Astrocyte of the hippocampus (primary cell): ENCODE results near the gene SEMA4C.
A peak's percentile ranks its signal among the peaks of the same experiment; 100 is the strongest.

Source experiments
- DNase-seq: peaks from one replicate; pipeline ENCODE4 v3.0.0; 2011; ENCODE audit warnings: low read depth, low spot score

Gene SEMA4C

DNA sequence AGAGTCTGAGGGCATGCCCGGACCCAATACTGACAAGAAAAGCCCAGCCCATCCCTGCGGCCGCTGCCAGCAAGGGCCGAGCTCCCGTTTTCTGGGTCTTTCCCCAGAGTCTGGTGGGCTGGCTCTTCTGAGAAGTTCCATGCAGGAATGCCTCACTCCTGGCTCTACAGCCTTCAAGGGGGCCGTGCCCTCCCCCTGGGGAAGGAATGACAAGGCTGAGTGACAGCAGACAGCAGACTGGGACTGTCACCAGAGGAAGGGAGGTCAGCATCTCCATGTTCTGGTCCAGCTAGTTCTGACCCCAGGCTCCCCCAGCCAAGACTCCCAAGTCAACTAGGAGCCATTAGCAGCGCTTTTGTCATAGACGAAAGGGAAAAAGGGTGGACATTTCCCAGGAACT lies 13.0 kb upstream of the SEMA4C start:
- no peak for DNase-seq

DNA sequence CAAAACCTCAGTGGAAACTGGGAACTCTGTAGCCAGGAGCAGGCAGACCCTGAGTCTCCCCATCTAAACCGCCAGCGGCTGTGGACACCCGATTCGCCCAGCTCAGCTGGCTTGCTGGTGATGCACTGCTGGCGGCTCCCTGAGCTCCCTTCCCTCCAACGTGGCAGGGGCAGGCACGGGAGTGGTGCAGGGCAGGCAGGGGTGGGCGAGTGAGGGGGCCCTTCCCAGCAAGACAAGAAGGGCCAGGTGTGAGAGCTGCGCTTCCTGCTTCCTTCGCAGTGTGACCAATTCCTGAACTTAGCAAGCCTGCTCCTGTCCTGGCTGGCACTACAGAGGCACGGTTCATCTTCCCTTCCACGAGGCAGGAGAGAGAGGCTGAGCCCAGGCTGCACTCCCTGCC lies 12.3 kb upstream of the SEMA4C start:
- no peak for DNase-seq

DNA sequence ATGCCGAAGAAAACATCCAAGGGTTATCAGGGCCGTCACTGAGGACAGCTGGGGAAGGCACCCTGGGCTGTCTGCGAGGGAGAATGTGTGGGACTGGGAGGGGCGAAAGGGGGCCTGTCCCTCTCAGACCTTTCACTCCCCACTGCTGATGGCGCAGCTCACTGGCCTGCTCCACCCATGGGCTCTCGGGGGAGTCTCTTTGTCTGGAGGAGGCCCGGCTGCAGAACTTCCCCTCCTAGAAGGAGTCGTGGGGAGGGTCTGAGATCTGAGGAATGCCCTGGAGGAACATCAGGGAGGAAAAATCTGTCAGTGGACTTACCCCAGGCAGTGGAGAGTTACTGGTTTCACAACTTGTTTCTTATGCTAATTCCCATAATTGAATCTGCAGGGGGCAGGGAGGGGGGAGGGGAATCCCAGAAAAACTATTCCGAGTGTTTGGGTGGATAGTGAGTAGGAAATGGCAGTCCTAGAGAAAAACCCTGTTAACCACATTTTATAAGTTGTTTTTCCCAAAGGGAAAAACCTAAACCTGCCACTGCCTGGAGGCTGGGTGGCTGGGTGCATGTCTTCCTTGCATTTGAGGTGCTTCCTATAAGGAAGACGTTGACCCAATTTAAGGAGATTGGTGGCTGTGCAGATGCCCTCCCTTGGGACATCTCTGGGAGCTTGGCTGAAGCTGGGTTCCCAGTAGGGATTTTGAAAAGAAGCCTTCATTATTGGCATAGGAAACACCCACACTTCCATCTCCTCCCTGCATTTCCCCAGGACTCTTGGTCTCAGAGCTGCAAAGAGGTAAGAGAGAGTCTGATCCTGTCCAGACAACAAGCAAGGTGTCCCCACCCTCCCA lies 11.7 kb upstream of the SEMA4C start:
- no peak for DNase-seq

DNA sequence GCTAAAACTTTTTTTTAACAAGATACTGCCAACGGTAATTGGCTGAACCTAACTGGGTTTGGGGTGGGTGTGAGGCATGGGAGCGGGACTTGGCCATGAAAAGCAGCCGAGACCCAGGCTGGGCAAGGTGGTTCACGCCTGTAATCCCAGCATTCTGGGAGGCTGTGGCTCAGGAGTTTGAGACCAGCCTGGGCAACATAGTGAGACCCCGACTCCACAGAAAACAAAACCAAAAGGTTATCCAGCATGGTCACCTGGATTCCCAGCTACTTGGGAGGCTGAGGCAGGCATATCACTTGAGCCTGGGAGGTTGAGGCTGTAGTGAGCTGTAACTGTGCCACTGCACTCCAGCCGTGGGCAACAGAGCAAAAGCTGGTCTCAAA lies 11.0 kb upstream of the SEMA4C start:
- no peak for DNase-seq

DNA sequence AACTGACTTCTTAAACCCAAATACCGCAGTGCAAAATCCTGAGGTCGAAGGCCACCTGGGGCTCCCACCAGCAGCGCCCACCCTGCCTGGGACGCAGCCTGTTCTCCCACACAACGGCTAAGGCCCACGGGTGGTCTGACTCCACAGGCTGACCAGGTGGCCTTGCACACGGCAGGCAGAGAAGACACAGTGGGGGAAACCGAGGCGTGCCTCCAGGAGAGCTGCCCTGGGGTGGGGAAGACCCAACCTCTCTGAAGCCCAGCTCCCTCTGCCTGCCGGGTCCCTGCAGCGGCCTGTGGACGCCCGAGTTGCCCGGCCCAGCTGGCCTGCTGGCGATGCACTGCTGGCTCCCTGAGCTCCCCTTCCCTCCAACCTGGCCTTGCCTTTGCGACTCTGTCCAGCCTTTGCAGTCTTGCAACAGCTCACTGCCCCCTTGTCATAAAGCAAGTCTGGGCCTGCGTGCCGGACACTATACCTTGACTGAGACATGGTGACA lies 9.7 kb upstream of the SEMA4C start:
- DNase-seq = no peak

DNA sequence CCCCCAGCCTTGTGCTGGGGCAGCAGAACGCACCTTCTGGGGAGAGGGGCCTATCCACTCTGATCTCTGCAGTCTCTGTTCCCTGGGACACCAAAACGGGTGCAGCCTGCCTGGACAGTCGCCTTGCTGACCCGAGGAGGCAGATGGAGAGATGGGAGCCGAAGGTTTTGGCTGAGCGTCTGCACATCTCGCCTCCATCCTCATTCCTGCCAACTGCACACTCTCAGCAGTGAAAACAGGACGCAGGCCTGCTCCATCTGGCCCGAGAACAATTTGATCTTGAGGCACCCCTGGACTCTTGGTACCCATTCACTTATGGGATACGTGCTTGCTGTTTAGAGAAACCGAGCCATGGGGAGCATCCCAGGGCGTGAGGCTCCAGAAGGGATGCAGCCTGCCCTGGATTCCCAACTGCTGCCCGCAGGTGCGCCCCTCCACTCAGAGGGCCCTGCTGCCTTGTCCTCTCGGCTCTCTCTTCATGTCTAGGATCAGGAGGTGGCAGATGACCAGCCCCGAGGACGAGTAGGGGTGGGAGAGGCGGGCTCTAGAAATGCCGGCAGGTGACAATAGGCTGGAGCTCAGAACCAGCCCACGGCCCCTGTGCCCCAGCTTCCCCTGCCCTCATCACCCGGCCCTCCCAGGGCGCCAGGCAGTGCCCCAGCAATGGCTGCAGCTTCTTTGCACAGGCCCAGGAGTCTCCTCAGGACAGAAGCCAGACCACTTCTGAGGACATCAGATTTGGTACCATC lies 9.1 kb upstream of the SEMA4C start:
- DNase-seq = no peak

DNA sequence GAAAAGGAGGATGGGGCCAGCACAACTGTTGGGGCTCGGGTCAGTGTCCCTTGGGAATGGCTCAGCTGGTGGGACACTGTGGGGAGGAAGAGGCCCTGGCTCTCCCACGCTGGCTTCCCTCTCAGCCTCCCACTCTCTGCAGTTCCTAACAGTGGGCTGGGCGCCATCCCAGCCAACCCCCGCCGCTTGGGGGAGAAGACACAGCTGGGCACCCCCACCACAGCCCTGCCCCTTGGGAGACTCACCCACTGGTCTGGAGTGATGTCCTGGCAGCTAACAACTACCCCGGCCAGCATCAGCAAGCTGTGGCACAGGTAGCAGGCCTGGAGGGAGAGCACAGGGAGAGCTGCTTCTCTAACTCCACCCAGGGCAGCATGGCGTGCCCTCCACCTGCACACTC lies 8.3 kb upstream of the SEMA4C start:
- DNase-seq = no peak

DNA sequence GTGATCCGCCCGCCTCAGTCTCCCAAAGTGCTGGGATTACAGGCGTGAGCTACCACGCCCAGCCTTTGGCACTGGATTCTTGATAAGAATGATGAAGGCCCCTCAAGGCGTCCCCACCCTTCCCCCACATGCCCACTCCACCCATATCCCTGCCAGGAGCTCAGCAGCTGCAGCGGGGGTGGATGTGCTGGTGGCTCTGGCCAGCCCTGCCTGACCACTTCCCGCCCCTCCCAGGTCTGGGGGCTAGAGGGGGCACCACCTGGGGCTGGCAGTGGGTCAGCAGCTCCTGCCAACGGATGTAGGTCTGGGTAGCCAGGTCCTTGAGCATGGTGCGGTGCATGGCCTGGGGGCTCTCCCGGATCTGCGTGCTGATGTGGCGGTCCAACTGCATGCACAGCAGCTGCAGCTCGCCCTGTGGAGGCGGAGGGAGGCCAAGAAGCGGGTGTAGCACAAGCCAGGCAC lies 7.8 kb upstream of the SEMA4C start:
- DNase-seq = no peak

DNA sequence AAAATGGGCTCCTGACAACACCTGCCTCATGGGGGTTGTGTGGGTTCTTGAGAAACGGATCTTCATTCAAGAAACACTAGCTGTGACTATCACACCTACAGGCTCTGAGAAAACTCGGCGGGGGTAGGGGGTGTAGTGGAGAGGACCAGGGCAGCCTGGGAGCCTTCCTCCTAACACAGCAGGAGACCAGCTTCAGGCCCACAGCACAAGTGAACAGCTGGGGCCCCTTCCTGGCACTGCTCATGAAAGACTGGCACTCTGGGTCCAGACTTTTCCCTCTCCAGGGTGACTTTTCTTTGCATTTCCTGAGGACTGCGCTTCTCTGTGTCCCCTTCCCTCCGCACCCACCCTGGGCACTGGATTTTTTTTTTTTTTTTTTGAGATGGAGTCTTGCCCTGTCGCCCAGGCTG lies 7.2 kb upstream of the SEMA4C start:
- no peak for DNase-seq

DNA sequence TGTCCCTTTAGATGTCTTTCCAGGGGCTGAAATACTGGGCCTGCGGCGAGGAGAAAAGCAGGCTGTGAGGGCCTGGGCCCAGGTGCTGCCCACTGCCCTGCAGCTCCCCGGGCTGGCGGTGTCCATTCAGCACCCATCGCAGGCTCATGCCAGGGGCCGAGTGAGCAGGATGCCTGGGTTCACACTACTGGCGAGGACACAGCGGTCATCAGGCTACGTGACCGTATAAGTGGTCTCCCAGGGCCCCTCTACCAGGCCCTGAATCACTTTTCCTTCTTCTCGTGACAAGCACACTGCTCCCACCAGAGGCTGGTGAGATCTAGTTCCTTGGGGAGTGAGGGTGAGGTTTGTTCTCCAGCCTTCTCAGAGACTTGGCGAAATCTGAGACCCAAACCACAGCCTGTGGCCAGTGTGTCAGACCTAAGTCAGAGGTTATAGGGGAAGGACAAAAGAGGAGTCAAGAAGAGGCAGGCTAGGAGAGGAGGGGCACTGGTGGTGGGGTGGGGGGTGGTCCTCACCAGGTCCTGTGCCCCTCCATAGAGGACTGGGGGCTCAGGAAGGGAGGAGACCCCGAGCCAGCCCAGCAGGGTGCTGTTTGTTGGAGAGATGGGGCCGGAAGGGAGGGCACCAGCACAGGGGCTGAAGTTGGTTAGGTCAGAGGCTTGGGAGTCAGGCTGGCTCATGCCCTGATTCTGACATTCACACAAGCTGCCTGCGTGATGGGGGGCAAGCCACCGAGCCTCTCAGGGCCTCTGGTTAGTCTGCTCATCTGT lies 6.6 kb upstream of the SEMA4C start:
- DNase-seq = peak; percentile 39

DNA sequence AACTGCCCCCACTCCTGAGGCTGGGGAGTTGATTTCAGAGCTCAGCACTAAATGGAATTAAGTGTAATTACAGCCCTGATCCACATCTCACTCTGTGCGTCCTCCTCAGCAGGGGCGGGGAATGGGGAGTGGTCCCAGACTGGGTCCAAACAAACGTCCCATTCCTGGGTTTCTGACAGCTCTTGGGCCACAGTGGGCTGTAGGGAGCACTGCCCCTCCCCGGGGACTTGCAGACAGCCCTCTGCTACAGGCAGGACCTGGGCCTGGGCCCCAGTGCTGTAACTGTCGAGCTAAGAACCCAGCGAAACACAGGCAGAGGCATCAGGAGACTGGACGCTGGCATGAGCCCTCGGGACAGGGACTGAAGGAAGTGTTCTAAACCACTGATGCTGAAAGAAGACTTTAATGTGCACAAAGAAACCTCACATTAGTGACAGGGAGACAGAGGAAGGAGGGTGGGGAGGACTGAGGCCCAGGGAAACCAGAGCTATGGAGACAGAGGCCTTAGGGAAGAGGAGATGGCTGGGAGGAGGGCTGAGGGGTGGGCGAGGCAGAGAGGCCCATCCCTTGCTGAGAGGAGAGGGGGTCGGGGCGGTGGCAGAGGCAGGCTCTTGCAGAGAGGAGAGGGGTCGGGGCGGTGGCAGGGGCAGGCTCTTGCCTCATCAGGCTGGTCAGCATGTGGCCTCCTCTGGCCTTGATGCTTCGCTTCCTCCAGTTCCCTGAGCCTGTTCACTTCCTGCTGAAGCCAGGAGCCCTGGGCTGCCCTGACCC lies 5.8 kb upstream of the SEMA4C start:
- no peak for DNase-seq

DNA sequence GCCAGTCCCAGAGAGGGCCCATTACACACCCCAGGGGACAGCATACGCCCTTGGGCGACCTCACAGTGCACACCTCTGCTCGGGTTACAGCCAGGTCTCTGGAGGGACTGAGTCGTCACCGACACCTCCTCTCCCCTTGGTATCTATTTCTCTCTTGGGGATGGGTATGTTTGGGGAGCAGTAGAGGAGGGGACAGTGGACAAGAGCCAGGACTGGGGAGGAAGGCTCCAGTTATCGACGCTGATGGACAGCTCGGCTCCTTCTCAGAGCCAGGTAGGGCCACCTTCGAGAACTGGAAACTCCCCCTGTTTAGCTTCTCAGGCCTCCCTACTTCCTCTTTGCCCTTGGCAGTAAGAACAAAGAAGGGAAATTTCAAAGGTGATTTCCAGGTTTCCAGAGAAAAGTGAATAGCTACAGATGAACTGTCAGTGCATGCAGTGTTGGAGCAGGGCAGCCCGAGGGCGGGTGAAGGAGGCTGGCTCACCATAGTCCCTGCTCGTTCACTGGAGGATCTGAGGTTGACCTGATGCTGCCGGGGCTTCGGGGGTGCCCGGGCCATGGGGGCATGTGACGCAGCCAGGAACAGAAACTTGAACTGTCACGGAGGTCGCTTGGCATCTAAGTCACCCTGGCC lies 4.4 kb upstream of the SEMA4C start:
- no peak for DNase-seq

DNA sequence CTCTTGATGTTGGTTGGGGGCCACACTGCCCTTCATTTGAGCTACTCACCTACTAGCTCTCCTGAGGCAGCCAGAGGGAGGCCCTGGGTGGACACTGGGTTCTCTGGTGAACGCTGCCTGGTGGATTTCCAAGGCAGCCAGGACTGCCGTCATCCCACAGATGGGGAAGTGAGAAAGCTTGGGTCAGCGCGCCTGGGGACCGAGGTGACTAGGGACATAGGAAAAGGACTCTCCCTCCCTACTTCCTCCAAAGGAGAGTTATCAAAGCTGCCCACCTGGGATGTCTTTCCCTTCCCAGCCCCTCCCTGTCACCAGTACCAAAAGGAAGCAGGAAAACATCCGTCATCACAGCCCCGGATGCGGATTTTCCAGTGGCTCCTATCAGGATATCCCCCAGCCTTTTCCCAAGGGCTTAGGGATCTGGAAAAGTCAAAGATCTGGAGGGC lies 3.8 kb upstream of the SEMA4C start:
- DNase-seq = no peak

DNA sequence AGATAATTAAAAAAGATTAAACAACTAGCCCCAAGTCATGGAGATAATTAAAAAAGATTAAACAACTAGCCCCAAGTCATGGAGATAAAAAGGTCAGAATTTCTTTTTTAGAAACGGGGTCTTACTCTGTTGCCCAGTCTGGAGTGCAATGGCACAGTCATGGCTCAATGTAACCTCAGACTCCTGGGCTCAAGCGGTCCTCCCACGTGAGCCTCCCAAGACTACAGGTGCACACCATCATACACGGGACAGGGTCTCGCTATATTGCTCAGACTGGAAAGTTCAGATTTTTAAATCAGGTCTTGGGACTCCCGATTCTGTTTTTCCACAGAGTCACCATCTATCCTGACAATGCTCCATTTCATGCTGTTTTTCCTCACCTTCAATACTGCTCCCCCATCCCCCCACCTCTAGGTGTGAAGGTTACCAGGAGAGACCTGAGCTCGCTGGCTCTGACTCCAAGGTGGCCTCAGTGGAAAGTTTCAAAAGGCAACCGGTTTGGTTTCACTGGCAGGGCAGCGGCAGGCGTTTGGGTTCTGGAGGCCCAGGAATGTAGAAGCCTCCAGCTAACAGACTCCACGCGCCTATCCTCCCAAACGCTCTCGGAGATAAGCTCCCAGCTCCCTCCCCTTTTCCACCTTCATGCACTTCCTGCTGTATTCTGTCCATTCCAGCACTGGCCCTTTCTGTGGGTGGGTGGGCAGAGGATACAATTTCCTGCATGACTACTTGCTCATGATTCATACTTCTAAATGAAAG lies 2.9 kb upstream of the SEMA4C start:
- no peak for DNase-seq

DNA sequence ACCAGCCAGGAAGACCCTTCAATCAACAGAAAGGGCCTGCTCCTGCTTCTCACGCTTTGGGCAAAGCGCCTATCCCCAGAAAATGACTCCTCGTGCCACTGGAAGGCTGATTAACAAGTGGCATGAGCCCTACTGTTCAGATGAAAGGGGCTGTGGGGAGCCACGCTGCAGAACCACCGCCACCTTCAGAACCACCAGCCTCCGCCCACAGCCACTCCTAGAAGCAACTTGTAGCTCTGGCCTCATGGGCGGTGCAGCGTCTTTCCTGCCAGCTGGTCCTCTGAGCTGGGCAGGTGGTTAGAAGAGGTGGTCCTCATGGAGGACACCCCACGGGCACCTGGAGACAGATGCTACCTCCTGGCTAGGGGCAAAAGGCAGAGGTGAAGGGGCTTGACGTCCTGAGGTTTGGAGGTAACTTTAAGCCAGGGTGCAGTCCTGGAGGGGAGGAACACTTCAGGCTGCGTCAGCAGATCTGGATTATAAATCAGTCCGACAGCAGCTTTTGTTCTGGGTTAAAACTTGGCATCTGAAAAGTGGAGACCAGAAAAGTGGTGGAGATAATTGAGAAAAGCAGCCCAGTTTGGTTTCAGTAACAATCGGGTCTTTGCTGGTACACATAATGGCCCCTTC lies 861 bp upstream of the SEMA4C start:
- DNase-seq = peak; percentile 54

DNA sequence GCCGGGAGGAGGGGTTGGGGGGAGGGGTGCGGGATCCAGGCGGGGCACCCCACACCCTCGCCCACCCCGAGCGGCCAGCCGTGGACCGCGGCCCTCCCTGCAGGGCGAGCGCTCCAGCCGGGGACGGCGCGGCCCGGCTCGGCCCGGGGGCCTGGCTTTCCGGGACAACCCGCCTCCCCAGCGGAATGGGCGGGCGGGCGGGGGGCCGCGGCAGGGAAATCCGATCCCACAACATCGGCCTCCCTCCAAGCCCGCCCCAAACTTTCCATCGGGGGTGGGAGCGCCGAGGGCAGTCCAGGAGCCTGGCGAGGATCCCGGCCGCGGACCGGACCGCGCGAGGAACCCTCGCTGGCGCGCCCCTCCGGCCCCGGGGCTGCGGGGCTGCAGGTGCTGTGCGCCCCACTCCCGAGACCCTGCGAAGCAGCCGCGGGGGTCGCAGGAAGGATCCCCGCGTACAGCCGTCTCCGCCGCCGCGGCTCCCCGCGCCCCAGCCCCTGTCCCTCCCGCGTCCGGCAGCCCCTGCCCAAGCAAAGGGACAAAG lies 529 bp downstream of the SEMA4C start:
- peak; percentile 90 for DNase-seq

DNA sequence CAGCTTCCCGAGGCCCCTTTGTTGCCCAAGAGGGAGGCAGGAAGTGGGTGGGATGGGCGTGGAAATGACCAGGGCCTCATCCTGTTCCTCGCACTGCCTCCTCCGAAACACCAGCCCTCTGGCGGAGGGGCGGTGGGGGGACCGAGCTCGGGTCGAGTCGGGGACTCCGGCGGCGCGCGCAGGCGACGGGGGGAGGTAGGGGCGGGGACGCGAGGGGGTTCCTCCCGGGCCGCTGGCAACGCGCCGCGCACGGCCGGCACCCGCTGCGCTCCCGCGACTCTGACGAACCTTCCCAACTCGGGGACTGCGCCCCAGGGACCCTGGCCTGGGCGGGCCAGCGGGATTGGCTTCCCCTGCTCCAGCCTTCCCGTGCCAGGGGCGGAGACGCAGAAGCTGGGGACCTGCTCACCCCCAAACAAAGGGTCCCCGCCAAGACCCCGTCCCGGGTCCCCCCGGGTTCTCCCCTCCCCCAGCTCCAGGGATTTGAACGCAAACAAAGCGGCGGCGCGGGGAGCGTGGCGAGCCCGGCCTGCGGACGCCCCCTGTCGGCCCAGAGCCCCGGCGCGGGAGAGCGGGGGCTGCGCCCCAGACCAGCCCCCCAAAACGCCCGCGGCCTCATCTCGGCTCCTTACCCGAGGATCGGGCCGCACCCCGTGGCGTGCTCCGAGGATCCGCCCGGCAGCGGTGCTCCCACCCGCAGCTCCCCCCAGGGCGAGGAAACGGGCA lies 1.2 kb downstream of the SEMA4C start:
- peak; percentile 95 for DNase-seq

DNA sequence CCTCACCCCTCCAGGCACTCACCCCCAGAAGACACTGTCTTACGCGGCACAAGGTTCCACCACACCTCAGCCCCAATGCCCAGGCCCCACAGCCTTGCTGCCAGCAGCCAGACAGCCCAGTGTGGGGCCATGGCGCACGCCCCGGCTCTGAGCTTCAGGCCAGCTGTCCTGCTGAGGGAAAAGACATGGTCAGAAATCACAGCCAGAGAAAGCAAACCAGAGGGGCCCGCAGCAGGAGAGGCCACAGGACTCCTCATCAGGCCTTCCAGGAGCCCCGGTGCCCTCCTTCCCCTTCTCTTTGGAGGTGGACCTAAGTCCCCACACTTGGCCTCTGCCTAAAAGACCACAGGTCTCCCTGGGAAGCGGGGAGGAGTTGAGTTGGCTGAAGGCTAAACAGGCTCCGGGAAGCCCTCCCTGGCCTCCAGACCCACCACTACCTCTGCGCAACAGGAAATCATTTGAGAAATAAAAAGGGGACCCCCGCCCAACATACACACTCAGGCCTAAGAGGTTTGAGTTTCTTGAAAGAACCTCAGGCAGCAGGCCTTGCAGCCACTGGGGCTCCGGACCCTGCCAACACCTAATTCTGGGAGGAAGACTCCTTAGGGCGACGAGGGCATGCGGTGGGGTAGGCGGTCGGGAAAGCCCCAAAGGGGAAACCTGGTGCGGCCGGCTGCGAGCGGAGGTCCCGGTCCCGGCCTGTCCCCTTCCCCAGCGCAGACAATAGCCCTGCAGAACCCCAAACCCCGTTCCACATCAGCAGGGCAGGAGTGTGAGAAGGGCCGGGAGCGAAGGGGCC lies 1.9 kb downstream of the SEMA4C start:
- DNase-seq = peak; percentile 63
